ENCODE data around the gene CELF2.
"Not testable (repeated sequence)": the region's sequence is repeated elsewhere in the genome, so short reads cannot be mapped to it uniquely, and the experiment has no call there.

Gene CELF2

DNA sequence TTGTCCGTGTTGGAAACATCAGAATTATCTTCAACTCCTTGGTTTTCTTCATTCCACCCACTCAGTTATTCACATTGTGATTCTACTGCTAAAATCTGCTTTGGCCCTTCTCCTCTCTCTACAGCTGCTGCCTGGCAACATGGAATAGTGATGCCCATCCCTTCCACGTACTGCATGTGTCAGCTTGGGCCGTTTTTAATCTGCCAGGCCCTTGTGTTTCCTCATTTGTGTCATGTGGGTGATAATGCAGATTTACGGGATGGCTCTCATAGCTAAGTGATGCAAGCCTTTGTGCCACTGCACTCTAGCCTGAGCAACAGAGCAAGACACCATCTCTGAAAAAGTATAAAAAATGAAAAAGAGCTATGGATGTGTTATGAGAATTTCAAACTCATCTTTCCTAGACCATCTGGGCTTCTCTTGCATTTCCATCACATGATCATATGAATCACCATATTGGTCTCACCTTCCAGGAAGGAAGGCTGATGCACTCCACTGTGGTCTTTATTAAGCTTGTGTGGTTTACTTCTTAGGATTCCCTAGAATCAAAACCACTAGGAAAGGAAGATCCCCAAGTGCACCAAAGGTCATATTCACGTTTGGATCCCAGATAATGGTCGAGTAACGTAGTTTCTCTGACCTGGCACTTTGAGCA is 20.6 kb upstream of the CELF2 start:
- Histone ChIP-seq H3K9me3 (ENCODE audit: control insufficient read depth, insufficient read depth, low read length) (no peaks in the 10 kb centered on the region), H3K27me3 (ENCODE audit: control insufficient read depth, low read length) (no peaks in the 10 kb centered on the region), H3K4me1 (ENCODE audit: control insufficient read depth, low read length) (no peaks in the 10 kb centered on the region), H3F3A (ENCODE audit: control insufficient read depth, insufficient read depth) (no peaks in the 10 kb centered on the region), H3K79me2 (ENCODE audit: control insufficient read depth, low read length) (no peaks in the 10 kb centered on the region), H3K9me2 (replicated peaks; ENCODE audit: control insufficient read depth, low read length) (no peaks in the 10 kb centered on the region), H3K4me2 (ENCODE audit: low read length) (no peak overlapping the region), H3K4me3 (ENCODE audit: low read length) (no peak overlapping the region), H3K27ac (ENCODE audit: low read depth, low read length) (no peak overlapping the region), H3K36me3 (ENCODE audit: control insufficient read depth, low read length) (no peaks in the 10 kb centered on the region), H4K20me1 (ENCODE audit: control insufficient read depth, insufficient read depth, low read depth, low read length) (no peaks in the 10 kb centered on the region)
- TF ChIP-seq, protein P1, sequence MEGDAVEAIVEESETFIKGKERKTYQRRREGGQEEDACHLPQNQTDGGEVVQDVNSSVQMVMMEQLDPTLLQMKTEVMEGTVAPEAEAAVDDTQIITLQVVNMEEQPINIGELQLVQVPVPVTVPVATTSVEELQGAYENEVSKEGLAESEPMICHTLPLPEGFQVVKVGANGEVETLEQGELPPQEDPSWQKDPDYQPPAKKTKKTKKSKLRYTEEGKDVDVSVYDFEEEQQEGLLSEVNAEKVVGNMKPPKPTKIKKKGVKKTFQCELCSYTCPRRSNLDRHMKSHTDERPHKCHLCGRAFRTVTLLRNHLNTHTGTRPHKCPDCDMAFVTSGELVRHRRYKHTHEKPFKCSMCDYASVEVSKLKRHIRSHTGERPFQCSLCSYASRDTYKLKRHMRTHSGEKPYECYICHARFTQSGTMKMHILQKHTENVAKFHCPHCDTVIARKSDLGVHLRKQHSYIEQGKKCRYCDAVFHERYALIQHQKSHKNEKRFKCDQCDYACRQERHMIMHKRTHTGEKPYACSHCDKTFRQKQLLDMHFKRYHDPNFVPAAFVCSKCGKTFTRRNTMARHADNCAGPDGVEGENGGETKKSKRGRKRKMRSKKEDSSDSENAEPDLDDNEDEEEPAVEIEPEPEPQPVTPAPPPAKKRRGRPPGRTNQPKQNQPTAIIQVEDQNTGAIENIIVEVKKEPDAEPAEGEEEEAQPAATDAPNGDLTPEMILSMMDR (IDR thresholded peaks at IDR 0.05; ENCODE audit: low read depth, low read length, poor library complexity, severe bottlenecking) = no peak
- TF ChIP-seq EZH2phosphoT487 (IDR thresholded peaks at IDR 0.05; ENCODE audit: borderline replicate concordance, low read length) = no peak

- not testable (repeated sequence) for H3K4me2 ChIP-seq (ENCODE audit: low read length); H3K27me3 ChIP-seq (ENCODE audit: control insufficient read depth, low read length); H3K27ac ChIP-seq (ENCODE audit: low read depth, low read length)
Observed at GRCh38 chr10:10999501-10999900, 18.2 kb upstream of the CELF2 start.

DNA sequence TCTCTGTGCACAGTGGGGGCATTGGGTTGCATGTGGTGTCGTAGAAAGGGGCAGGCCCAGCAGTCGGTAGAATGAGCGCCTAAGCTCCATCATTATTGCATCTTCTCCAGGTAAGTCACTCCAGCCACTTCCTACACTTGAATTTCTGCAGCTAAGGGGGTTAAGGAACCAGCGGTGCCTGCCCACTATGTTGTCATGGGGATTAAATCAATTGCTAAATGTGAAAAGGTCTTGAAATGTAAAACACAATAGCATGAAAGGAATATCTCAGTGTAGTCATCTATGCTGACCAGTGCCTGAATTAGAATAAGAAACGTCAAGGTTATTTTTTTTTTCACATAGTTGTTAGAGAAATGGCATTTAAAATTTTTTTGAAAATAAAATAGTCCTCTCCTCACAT is 15.2 kb upstream of the CELF2 start:
- H3K4me1 ChIP-seq (ENCODE audit: control insufficient read depth, low read length) = no peaks in the 10 kb centered on the region
- H3K27ac ChIP-seq (ENCODE audit: low read depth, low read length) = no peak overlapping the region
- H3F3A ChIP-seq (ENCODE audit: control insufficient read depth, insufficient read depth) = no peaks in the 10 kb centered on the region
- no peak overlapping the region for H3K4me3 ChIP-seq (ENCODE audit: low read length)
- no peaks in the 10 kb centered on the region for H3K9me2 ChIP-seq (replicated peaks; ENCODE audit: control insufficient read depth, low read length)
- no peaks in the 10 kb centered on the region for H3K36me3 ChIP-seq (ENCODE audit: control insufficient read depth, low read length)
- no peaks in the 10 kb centered on the region for H3K79me2 ChIP-seq (ENCODE audit: control insufficient read depth, low read length)
- TF ChIP-seq, protein P1 (IDR thresholded peaks at IDR 0.05; ENCODE audit: low read depth, low read length, poor library complexity, severe bottlenecking) = no peak
- no peak for TF ChIP-seq EZH2phosphoT487 (IDR thresholded peaks at IDR 0.05; ENCODE audit: borderline replicate concordance, low read length)
- H3K4me2 ChIP-seq (ENCODE audit: low read length) = no peak overlapping the region
- no peaks in the 10 kb centered on the region for H3K27me3 ChIP-seq (ENCODE audit: control insufficient read depth, low read length)
- H4K20me1 ChIP-seq (ENCODE audit: control insufficient read depth, insufficient read depth, low read depth, low read length) = no peaks in the 10 kb centered on the region
- H3K9me3 ChIP-seq (ENCODE audit: control insufficient read depth, insufficient read depth, low read length) = no peaks in the 10 kb centered on the region

More at GRCh38 chr10:10999501-10999900, 18.2 kb upstream of the CELF2 start:
- not testable (repeated sequence) for H3K36me3 ChIP-seq (ENCODE audit: control insufficient read depth, low read length); H3F3A ChIP-seq (ENCODE audit: control insufficient read depth, insufficient read depth); H3K9me2 ChIP-seq (replicated peaks; ENCODE audit: control insufficient read depth, low read length); H3K9me3 ChIP-seq (ENCODE audit: control insufficient read depth, insufficient read depth, low read length); H3K4me1 ChIP-seq (ENCODE audit: control insufficient read depth, low read length); H4K20me1 ChIP-seq (ENCODE audit: control insufficient read depth, insufficient read depth, low read depth, low read length); H3K4me3 ChIP-seq (ENCODE audit: low read length); H3K79me2 ChIP-seq (ENCODE audit: control insufficient read depth, low read length)

DNA sequence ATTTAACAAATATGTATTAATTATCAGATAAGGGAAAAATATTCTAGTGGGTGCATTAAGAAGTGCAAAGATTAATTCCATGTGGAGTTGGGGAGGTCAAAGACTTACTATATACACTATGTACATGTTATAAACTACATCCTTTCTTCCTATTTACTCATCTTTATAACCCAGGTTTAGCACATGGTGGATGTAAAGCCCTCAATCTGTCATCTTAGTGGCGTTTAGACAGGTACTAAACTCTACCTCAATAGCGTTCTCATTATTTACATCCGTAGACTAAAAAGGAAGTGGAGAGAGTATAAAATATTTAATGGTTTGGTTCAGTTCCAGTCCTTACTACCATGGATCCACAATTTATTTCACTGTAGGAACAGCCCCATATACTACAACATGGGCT is 14.8 kb upstream of the CELF2 start:
- no peaks in the 10 kb centered on the region for H3K27me3 ChIP-seq (ENCODE audit: control insufficient read depth, low read length)
- H3K9me2 ChIP-seq (replicated peaks; ENCODE audit: control insufficient read depth, low read length) = no peaks in the 10 kb centered on the region
- H3K79me2 ChIP-seq (ENCODE audit: control insufficient read depth, low read length) = no peaks in the 10 kb centered on the region
- H3K4me2 ChIP-seq (ENCODE audit: low read length) = no peak overlapping the region
- TF ChIP-seq EZH2phosphoT487 (IDR thresholded peaks at IDR 0.05; ENCODE audit: borderline replicate concordance, low read length) = no peak
- TF ChIP-seq, protein P1 (IDR thresholded peaks at IDR 0.05; ENCODE audit: low read depth, low read length, poor library complexity, severe bottlenecking) = no peak
- no peaks in the 10 kb centered on the region for H3K4me1 ChIP-seq (ENCODE audit: control insufficient read depth, low read length)
- no peak overlapping the region for H3K27ac ChIP-seq (ENCODE audit: low read depth, low read length)
- H3K4me3 ChIP-seq (ENCODE audit: low read length) = no peak overlapping the region
- no peaks in the 10 kb centered on the region for H3F3A ChIP-seq (ENCODE audit: control insufficient read depth, insufficient read depth)
- H4K20me1 ChIP-seq (ENCODE audit: control insufficient read depth, insufficient read depth, low read depth, low read length) = no peaks in the 10 kb centered on the region
- H3K36me3 ChIP-seq (ENCODE audit: control insufficient read depth, low read length) = no peaks in the 10 kb centered on the region
- H3K9me3 ChIP-seq (ENCODE audit: control insufficient read depth, insufficient read depth, low read length) = no peaks in the 10 kb centered on the region

All from DOHH2 (cell line).